Stimulated activated CD4-positive, alpha-beta T cell treated with anti-CD3 and anti-CD28 coated beads, Interleukin-4, amount 100 ng/mL, for 1 hour (primary cell): Measurements from ENCODE around the gene FILIP1L.
"Not testable (repeated sequence)": the region's sequence is repeated elsewhere in the genome, so short reads cannot be mapped to it uniquely, and the experiment has no call there.

Experiments
- DNase-seq: peaks from one replicate; pipeline ENCODE4 v3.0.0-alpha.2; 2020

Gene FILIP1L

GRCh38 chr3:100096866-100097265 lies 17.4 kb downstream of the FILIP1L start:
- DNase-seq: no peak

GRCh38 chr3:100096286-100096685 lies 18.0 kb downstream of the FILIP1L start:
- not testable (repeated sequence) for DNase-seq

- DNase-seq: no peak
These were observed 20.5 kb downstream of the FILIP1L start for GRCh38 chr3:100093831-100094230.

- DNase-seq: no peak
These were observed 23.7 kb downstream of the FILIP1L start for GRCh38 chr3:100090669-100091005.

- no peak for DNase-seq
These were observed 24.3 kb downstream of the FILIP1L start for GRCh38 chr3:100089812-100090668.

- DNase-seq: no peak
These were observed 25.4 kb downstream of the FILIP1L start for GRCh38 chr3:100088735-100089368.

- no peak for DNase-seq
These were observed 27.1 kb downstream of the FILIP1L start for GRCh38 chr3:100087198-100087597.

GRCh38 chr3:100086401-100086800 lies 27.9 kb downstream of the FILIP1L start:
- DNase-seq: no peak

GRCh38 chr3:100084100-100084806 lies 30.0 kb downstream of the FILIP1L start:
- no peak for DNase-seq

- no peak for DNase-seq
These were observed 31.1 kb downstream of the FILIP1L start for GRCh38 chr3:100083209-100083608.

GRCh38 chr3:100082714-100083113 lies 31.6 kb downstream of the FILIP1L start:
- no peak for DNase-seq

GRCh38 chr3:100081986-100082692 lies 32.2 kb downstream of the FILIP1L start:
- DNase-seq: no peak

- no peak for DNase-seq
These were observed 33.0 kb downstream of the FILIP1L start for GRCh38 chr3:100081311-100081710.

GRCh38 chr3:100080573-100080972 lies 33.7 kb downstream of the FILIP1L start:
- no peak for DNase-seq

GRCh38 chr3:100079328-100079727 lies 35.0 kb downstream of the FILIP1L start:
- no peak for DNase-seq

- DNase-seq: no peak
These were observed 37.4 kb downstream of the FILIP1L start for GRCh38 chr3:100076731-100077529.

GRCh38 chr3:100075851-100076730 lies 38.2 kb downstream of the FILIP1L start:
- DNase-seq: no peak

GRCh38 chr3:100075196-100075595 lies 39.1 kb downstream of the FILIP1L start:
- DNase-seq: no peak

- no peak for DNase-seq
These were observed 40.5 kb downstream of the FILIP1L start for GRCh38 chr3:100073714-100074307.

- no peak for DNase-seq
These were observed 41.1 kb downstream of the FILIP1L start for GRCh38 chr3:100073049-100073713.
